ENCODE data around the gene CIDEC.

GRCh38 chr3:9888540-9888939, 8.5 kb upstream of the CIDEC start:
- no peak for TF ChIP-seq CTCF (IDR thresholded peaks at IDR 0.05)
- TF ChIP-seq POLR2A (IDR thresholded peaks at IDR 0.05) = no peak

Measured in testis (tissue), 2 donors.